Neural cell (in vitro differentiated cells): ENCODE results near the gene TBC1D2.

Experiments used
- POLR2AphosphoS5 ChIP-seq: IDR thresholded peaks from 2 replicates; pipeline ENCODE4 v1.6.1; 2012
- TF ChIP-seq, protein P1 (sequence below): fragments of 450-650 bp; IDR thresholded peaks from 2 replicates; pipeline ENCODE4 v1.5.1; 2014; ENCODE audit warnings: antibody characterized with exemption, mild to moderate bottlenecking, moderate library complexity; ENCODE audit not compliant: poor library complexity, severe bottlenecking

DNA sequence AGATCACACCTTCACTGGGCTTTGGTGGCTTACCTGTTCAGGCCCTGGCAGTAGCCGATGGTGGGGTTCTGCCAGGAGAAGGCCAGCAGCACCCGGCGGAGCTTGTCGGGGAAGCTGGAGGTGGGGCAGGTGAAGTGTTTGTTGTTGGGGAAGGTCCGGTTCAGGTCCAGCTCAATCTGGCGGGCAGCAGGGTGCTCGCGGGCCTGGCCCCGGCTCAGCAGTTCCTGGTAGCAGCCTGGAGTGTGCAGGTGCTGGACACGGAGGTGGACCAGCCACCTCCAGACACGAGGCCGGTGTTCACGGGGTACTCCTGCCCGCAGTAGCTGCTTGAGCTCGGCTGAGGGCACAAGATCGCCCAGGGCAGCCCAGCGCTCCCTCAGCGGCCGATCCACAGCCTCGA, 46.8 kb downstream of the TBC1D2 start:
- TF ChIP-seq POLR2AphosphoS5, result no peak
- TF ChIP-seq, protein P1, sequence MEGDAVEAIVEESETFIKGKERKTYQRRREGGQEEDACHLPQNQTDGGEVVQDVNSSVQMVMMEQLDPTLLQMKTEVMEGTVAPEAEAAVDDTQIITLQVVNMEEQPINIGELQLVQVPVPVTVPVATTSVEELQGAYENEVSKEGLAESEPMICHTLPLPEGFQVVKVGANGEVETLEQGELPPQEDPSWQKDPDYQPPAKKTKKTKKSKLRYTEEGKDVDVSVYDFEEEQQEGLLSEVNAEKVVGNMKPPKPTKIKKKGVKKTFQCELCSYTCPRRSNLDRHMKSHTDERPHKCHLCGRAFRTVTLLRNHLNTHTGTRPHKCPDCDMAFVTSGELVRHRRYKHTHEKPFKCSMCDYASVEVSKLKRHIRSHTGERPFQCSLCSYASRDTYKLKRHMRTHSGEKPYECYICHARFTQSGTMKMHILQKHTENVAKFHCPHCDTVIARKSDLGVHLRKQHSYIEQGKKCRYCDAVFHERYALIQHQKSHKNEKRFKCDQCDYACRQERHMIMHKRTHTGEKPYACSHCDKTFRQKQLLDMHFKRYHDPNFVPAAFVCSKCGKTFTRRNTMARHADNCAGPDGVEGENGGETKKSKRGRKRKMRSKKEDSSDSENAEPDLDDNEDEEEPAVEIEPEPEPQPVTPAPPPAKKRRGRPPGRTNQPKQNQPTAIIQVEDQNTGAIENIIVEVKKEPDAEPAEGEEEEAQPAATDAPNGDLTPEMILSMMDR, result no peak
